Measurements from ENCODE around the gene BDKRB1. TPM values are rescaled to one million over a fixed set of nuclear protein-coding genes. Genes with fewer than 3 reads are reported as not detected.

BDKRB1 gene
- total RNA-seq, 1 experiment from 2014 or later, result 0.11 TPM

GRCh38 chr14:96221841-96222240 is 34.2 kb upstream of the BDKRB1 start (continued):
- TF ChIP-seq RORB (CRISPR knock-in tag; IDR thresholded peaks at IDR 0.05) (no peak), CREM (CRISPR knock-in tag; IDR thresholded peaks at IDR 0.05) (no peak), JAZF1 (CRISPR knock-in tag; IDR thresholded peaks at IDR 0.05) (no peak), MXD4 (CRISPR knock-in tag; IDR thresholded peaks at IDR 0.05; ENCODE audit: borderline replicate concordance) (no peak)

- peaks cover 4% of the 10 kb centered on the region for H3K36me3 Mint-ChIP-seq
- no peak overlapping the region for H3K4me3 Mint-ChIP-seq
- TF ChIP-seq MYBL2 (CRISPR knock-in tag; IDR thresholded peaks at IDR 0.05), result no peak
- TF ChIP-seq ZNF317 (CRISPR knock-in tag; IDR thresholded peaks at IDR 0.05; ENCODE audit: borderline replicate concordance, low read depth), result no peak
- no peak for TF ChIP-seq ZNF416 (CRISPR knock-in tag; IDR thresholded peaks at IDR 0.05)
- TF ChIP-seq ELF4 (CRISPR knock-in tag; IDR thresholded peaks at IDR 0.05; ENCODE audit: low read depth), result no peak
- TF ChIP-seq ERG (CRISPR knock-in tag; IDR thresholded peaks at IDR 0.05), result no peak
- no peak for TF ChIP-seq SP1 (CRISPR knock-in tag; conservative IDR thresholded peaks at IDR 0.05)
- TF ChIP-seq FOXJ3 (CRISPR knock-in tag; IDR thresholded peaks at IDR 0.05; ENCODE audit: borderline replicate concordance), result no peak
- no peak for TF ChIP-seq E2F4 (CRISPR knock-in tag; IDR thresholded peaks at IDR 0.05; ENCODE audit: borderline replicate concordance, low read depth)
- no peak for TF ChIP-seq ATF6 (CRISPR knock-in tag; IDR thresholded peaks at IDR 0.05)
- TF ChIP-seq FOXP4 (CRISPR knock-in tag; IDR thresholded peaks at IDR 0.05), result no peak
- no peak for TF ChIP-seq ESRRA (CRISPR knock-in tag; IDR thresholded peaks at IDR 0.05; ENCODE audit: borderline replicate concordance)
- ChIA-PET CTCF (interaction anchor here (1.1 kb wide), 1 partner anchor 124 kb away, joined by 3 read pairs; no protein-coding TSS in a partner anchor), POLR2A (no interaction called here)
- ATAC-seq (no peak), DNase-seq (ENCODE audit: low spot score) (no peak)
- H3K27ac Mint-ChIP-seq, result no peak overlapping the region
- peaks cover 6% of the 10 kb centered on the region; the same call in 1 of the 2 replicates for H3K27me3 Mint-ChIP-seq (ENCODE audit: low read depth)
- peaks cover 17% of the 10 kb centered on the region for H3K9me3 Mint-ChIP-seq
- peaks cover 6% of the 10 kb centered on the region; the same call in 1 of the 2 replicates for H3K4me1 Mint-ChIP-seq
These were observed 31.4 kb upstream of the BDKRB1 start for GRCh38 chr14:96224480-96225096.

- no peak for DNase-seq (ENCODE audit: low spot score)
- no peak for TF ChIP-seq CREB1 (CRISPR knock-in tag; IDR thresholded peaks at IDR 0.05)
- TF ChIP-seq ZBTB43 (CRISPR knock-in tag; IDR thresholded peaks at IDR 0.05), result no peak
- TF ChIP-seq SP1 (CRISPR knock-in tag; conservative IDR thresholded peaks at IDR 0.05), result no peak
- TF ChIP-seq ATF1 (CRISPR knock-in tag; IDR thresholded peaks at IDR 0.05), result no peak
- TF ChIP-seq OVOL2 (CRISPR knock-in tag; IDR thresholded peaks at IDR 0.05; ENCODE audit: borderline replicate concordance), result no peak
- TF ChIP-seq EMX1 (CRISPR knock-in tag; IDR thresholded peaks at IDR 0.05), result no peak
- TF ChIP-seq TEAD4 (CRISPR knock-in tag; IDR thresholded peaks at IDR 0.05), result no peak
- TF ChIP-seq FOXK1 (CRISPR knock-in tag; IDR thresholded peaks at IDR 0.05), result no peak
- no peak for TF ChIP-seq MLX (CRISPR knock-in tag; IDR thresholded peaks at IDR 0.05)
- TF ChIP-seq RORB (CRISPR knock-in tag; IDR thresholded peaks at IDR 0.05), result no peak
- no peak for TF ChIP-seq ESRRA (CRISPR knock-in tag; IDR thresholded peaks at IDR 0.05; ENCODE audit: borderline replicate concordance)
- TF ChIP-seq ZNF416 (CRISPR knock-in tag; IDR thresholded peaks at IDR 0.05), result no peak
- peaks cover 17% of the 10 kb centered on the region for H3K9me3 Mint-ChIP-seq
- CTCF ChIA-PET, result interaction anchor here (0.8 to 1.4 kb wide), 5 partner anchors 21 to 127 kb away, joined by 3 to 8 read pairs (median 3); partner anchors contain the start of gene BDKRB2
- H3K4me1 Mint-ChIP-seq, result peaks cover 6% of the 10 kb centered on the region; the same call in 1 of the 2 replicates
- H3K4me3 Mint-ChIP-seq, result no peak overlapping the region
- H3K36me3 Mint-ChIP-seq, result peaks cover 4% of the 10 kb centered on the region
- H3K27ac Mint-ChIP-seq, result no peak overlapping the region
- ATAC-seq, result no peak
- peaks cover 6% of the 10 kb centered on the region; the same call in 1 of the 2 replicates for H3K27me3 Mint-ChIP-seq (ENCODE audit: low read depth)
- POLR2A ChIA-PET, result no interaction called here
These were observed 30.8 kb upstream of the BDKRB1 start for GRCh38 chr14:96225213-96225612.

All from WTC11 (cell line).